Panc1 (cell line): ENCODE data around the gene HS1BP3. TPM values are rescaled to one million over a fixed set of nuclear protein-coding genes. Genes with fewer than 3 reads are reported as not detected.

Source experiments
- ATAC-seq: fragments of 200-7000 bp; cut with Tn5 transposase; 2 replicates; pipeline ENCODE4 v1.9.1; 2020; ENCODE audit warnings: mild to moderate bottlenecking, moderate library complexity
- BruUV-seq: library from RNA; stranded (reverse); fragments of 400-500 nt; replicated peaks from 2 replicates; lab custom pipeline; 2021; lab: Mats Ljungman, UMichigan
- CTCF ChIA-PET: fragments of 300-600 bp; sonication (Branson Sonifier 250); formaldehyde crosslinking; loops from one replicate; lab custom pipeline; 2022; ENCODE audit warnings: antibody characterized with exemption; lab: Charles Lee
- POLR2A ChIA-PET: fragments of 300-600 bp; sonication (Branson Sonifier 250); formaldehyde crosslinking; loops from one replicate; lab custom pipeline; 2022; ENCODE audit warnings: antibody characterized with exemption; lab: Charles Lee
- DNase-seq: peaks from one replicate; pipeline ENCODE4 v3.0.0-alpha.2; 2010; ENCODE audit warnings: low read depth, low spot score
- H3K27ac ChIP-seq: 2 replicates; pipeline ENCODE4 v1.5.1; 2011; ENCODE audit warnings: mild to moderate bottlenecking, low read length, inconsistent platforms
- H3K27me3 ChIP-seq: fragments of 200-500 bp; sonication (Bioruptor generic); 2 replicates; pipeline ENCODE4 v1.6.0; 2014; ENCODE audit warnings: low read length, inconsistent platforms; ENCODE audit not compliant: control insufficient read depth, insufficient read depth
- H3K36me3 ChIP-seq: fragments of 200-500 bp; sonication (Bioruptor generic); 2 replicates; pipeline ENCODE4 v1.5.1; 2014; ENCODE audit warnings: inconsistent platforms, mild to moderate bottlenecking, low read length, moderate library complexity; ENCODE audit not compliant: control insufficient read depth, insufficient read depth
- H3K4me1 ChIP-seq: 2 replicates; pipeline ENCODE4 v1.5.1; 2011; ENCODE audit warnings: inconsistent platforms, mild to moderate bottlenecking, low read length, moderate library complexity; ENCODE audit not compliant: control insufficient read depth, insufficient read depth
- H3K4me3 ChIP-seq, 2 experiments: 2 replicates each; pipeline ENCODE4 v1.5.1; 2011 to 2012; ENCODE audit warnings: low read depth in 2 of 2, low read length in 2 of 2, mild to moderate bottlenecking in 2 of 2, inconsistent platforms in 1 of 2, moderate library complexity in 1 of 2
- H3K9me3 ChIP-seq: fragments of 200-500 bp; sonication (Bioruptor generic); 2 replicates; pipeline ENCODE4 v1.5.1; 2014; ENCODE audit warnings: low read depth, mild to moderate bottlenecking, inconsistent platforms, low read length, moderate library complexity; ENCODE audit not compliant: control insufficient read depth, insufficient read depth
- CTCF ChIP-seq: fragments of 450-650 bp; IDR thresholded peaks from 2 replicates; pipeline ENCODE4 v1.5.1; 2017; ENCODE audit warnings: mild to moderate bottlenecking
- POLR2AphosphoS5 ChIP-seq: IDR thresholded peaks from 2 replicates; pipeline ENCODE4 v1.6.1; 2012; ENCODE audit warnings: mild to moderate bottlenecking, low read depth, low read length, moderate library complexity
- SIN3A ChIP-seq: IDR thresholded peaks from 2 replicates; pipeline ENCODE4 v1.6.1; 2012; ENCODE audit warnings: low read depth, mild to moderate bottlenecking, low read length, moderate library complexity, borderline replicate concordance; ENCODE audit not compliant: insufficient read depth
- TCF7L2 ChIP-seq: IDR thresholded peaks from 2 replicates; pipeline ENCODE4 v1.6.1; 2011; ENCODE audit warnings: mild to moderate bottlenecking, low read depth, low read length, inconsistent platforms
- in situ Hi-C: cut with HindIII; loops from 2 replicates; pipeline ENCODE4 v1.10.0; 2016; ENCODE audit warnings: low sequenced_read_pairs, low pct_unique_long_range_greater_than_20kb
- intact Hi-C: fragments of 100-400 bp; cut with micrococcal nuclease; formaldehyde crosslinking; loops from one replicate; pipeline ENCODE4 v1.10.0; 2022; ENCODE audit not compliant: unreplicated experiment
- total RNA-seq: library from RNA; stranded (reverse); gene quantifications from one replicate; pipeline ENCODE4 v1.2.1, GENCODE V29; 2021; ENCODE audit not compliant: unreplicated experiment
- TF ChIP-seq, protein P1 (sequence below), 2 experiments: IDR thresholded peaks; 2 replicates each; pipeline ENCODE4 v1.6.1; 2011 to 2012; ENCODE audit warnings: low read depth in 2 of 2, control low read depth in 1 of 2, low read length in 1 of 2, mild to moderate bottlenecking in 1 of 2, moderate library complexity in 1 of 2; ENCODE audit not compliant: insufficient read depth in 1 of 2

Gene HS1BP3
- total RNA-seq, 1 experiment from 2014 or later: 46.1 TPM

GRCh38 chr2:20629181-20629580 is 21.7 kb downstream of the HS1BP3 start:
- POLR2A ChIA-PET: no interaction called here
- in situ Hi-C loops: loop anchor here (25.0 kb wide), 1 partner anchor 192 kb away; the partner anchor contains the start of gene RHOB
- CTCF ChIA-PET: interaction anchor here (0.5 kb wide), 1 partner anchor 185 kb away, joined by 3 read pairs; no protein-coding TSS in a partner anchor
- intact Hi-C loops: no loop called here
- Histone ChIP-seq H3K27me3 (no peaks in the 10 kb centered on the region), H3K9me3 (no peaks in the 10 kb centered on the region), H3K27ac (no peak overlapping the region), H3K4me1 (no peaks in the 10 kb centered on the region), H3K4me3 (no peak overlapping the region), H3K36me3 (no peaks in the 10 kb centered on the region; the same call in 1 of the 2 replicates)
- BruUV-seq: no TSS peak
- DNase-seq: no peak
- ATAC-seq: no peak
- TF ChIP-seq SIN3A: no peak
- no peak for TF ChIP-seq TCF7L2

DNA sequence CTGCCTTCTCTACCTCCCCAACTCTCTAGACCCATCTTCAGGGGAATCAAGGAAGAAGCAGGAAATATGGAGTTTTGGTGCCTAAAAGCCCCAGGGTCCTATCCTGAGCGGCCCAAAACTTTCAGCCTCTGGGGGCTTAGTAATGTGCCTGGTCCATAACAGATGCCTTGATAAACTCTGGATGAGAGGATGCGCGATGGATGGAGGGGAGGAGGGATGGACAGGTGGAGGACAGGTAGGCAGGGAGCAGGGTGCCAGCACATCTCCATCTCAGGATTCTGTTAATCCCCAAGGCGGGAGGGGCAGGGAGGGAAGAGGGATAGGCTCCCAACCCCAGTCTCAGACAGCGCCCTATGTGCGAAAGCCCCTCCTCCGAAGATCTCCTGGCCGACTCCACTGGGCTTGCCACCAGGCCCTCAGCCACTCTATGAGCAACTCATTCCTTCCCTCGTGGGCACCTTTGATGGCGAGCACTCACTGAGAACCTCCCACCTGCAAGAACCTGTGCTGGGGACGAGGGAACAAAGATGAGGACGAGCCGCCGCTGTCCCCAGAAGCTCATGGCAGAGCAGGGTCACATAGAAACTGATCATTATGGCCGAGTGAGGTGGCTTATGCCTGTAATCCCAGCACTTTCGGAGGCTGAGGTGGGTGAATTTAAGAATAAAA is 23.1 kb downstream of the HS1BP3 start:
- Histone ChIP-seq H3K4me3 (no peak overlapping the region), H3K9me3 (no peaks in the 10 kb centered on the region), H3K27ac (no peak overlapping the region), H3K4me1 (no peaks in the 10 kb centered on the region), H3K36me3 (no peaks in the 10 kb centered on the region), H3K27me3 (no peaks in the 10 kb centered on the region)
- ChIA-PET POLR2A (no interaction called here), CTCF (no interaction called here)
- DNase-seq: no peak
- BruUV-seq: no TSS peak
- intact Hi-C loops: no loop called here
- no peak for ATAC-seq
- TF ChIP-seq CTCF (no peak), SIN3A (no peak), POLR2AphosphoS5 (no peak), TCF7L2 (no peak)
- TF ChIP-seq, protein P1, sequence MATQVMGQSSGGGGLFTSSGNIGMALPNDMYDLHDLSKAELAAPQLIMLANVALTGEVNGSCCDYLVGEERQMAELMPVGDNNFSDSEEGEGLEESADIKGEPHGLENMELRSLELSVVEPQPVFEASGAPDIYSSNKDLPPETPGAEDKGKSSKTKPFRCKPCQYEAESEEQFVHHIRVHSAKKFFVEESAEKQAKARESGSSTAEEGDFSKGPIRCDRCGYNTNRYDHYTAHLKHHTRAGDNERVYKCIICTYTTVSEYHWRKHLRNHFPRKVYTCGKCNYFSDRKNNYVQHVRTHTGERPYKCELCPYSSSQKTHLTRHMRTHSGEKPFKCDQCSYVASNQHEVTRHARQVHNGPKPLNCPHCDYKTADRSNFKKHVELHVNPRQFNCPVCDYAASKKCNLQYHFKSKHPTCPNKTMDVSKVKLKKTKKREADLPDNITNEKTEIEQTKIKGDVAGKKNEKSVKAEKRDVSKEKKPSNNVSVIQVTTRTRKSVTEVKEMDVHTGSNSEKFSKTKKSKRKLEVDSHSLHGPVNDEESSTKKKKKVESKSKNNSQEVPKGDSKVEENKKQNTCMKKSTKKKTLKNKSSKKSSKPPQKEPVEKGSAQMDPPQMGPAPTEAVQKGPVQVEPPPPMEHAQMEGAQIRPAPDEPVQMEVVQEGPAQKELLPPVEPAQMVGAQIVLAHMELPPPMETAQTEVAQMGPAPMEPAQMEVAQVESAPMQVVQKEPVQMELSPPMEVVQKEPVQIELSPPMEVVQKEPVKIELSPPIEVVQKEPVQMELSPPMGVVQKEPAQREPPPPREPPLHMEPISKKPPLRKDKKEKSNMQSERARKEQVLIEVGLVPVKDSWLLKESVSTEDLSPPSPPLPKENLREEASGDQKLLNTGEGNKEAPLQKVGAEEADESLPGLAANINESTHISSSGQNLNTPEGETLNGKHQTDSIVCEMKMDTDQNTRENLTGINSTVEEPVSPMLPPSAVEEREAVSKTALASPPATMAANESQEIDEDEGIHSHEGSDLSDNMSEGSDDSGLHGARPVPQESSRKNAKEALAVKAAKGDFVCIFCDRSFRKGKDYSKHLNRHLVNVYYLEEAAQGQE (IDR thresholded peaks at IDR 0.05; ENCODE audit: insufficient read depth in 1 of 2, low read depth in 2 of 2, low read length in 1 of 2): no peak
- in situ Hi-C loops: loop anchor here (25.0 kb wide), 1 partner anchor 191 kb away; the partner anchor contains the start of gene RHOB
